HG02571 (cell line): Measurements from ENCODE around the gene METTL26.
"Not testable (repeated sequence)": the region's sequence is repeated elsewhere in the genome, so short reads cannot be mapped to it uniquely, and the experiment has no call there.

Source experiments
- ATAC-seq: cut with Tn5 transposase; IDR thresholded peaks from one replicate; pipeline ENCODE4 v1.9.1; 2021; ENCODE audit warnings: mild to moderate bottlenecking, moderate library complexity; ENCODE audit not compliant: unreplicated experiment

Gene METTL26

DNA sequence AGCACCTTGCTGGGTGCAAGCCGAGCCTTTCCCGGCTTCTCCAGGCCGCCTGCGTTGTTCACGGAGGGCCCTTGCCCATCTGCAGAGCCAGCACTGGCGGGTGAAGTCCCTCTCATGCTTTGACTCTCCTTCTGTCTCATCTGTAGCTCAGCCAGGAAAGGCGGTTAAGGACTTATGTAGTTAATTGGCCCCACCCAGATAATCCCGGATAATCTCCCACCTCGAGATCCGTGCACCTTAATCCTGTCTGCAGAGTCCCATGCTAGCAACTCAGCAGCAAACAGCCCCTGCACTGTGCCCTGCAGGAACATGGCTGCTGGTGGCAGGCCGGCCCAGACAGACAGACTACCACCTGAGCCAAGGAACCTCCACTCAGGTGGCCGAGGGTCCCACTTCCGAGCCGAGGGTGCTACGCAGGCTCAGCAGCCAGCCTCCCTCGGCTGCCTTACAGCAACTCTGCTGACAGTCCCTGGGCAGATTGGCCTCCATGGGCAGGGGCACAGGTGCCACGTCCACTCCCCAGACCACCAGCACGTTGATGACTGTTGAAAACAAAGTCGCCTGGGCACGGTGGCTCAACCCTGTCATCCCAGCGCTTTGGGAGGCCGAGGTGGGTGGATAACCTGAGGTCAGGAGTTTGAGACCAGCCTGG, 29.3 kb downstream of the METTL26 start:
- ATAC-seq, result no peak

DNA sequence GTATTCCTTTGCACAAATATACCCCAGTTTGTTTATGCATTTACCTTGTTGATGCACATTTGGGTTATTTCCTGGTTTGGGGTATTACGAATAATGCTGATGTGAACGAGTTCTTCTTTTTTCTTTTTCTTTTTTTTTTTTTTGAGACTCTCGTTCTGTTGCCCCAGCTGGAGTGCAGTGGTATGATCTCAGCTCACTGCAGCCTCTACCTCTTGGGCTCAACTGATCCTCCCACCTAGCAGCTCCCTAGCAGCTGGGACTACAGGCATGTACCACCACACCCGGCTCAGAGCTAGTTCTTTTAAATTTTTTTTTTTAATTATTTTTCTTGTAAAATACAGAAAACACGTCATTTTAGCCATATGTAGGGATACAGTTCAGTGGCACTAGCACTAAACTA, 32.2 kb downstream of the METTL26 start:
- ATAC-seq, result no peak

DNA sequence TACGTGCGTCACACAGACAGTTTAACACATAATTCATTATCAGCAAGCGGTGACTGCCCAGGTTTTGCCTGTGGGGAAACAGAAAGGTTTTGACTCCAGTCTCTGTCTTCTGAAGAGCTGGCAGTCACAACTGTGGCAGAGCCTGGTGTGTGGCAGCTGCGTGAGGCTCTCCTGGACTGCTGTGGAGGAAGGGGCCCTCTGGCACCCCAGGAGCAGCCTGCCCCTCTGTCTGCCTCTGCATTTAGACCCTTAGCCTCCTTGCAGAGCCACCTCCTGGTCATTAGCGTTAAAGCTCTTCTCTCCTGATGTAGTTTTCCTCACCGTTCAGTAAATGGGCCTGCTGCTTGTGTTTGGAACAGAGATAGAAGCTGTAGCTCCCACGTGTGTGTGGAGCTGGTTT, 35.3 kb downstream of the METTL26 start:
- ATAC-seq, result no peak

DNA sequence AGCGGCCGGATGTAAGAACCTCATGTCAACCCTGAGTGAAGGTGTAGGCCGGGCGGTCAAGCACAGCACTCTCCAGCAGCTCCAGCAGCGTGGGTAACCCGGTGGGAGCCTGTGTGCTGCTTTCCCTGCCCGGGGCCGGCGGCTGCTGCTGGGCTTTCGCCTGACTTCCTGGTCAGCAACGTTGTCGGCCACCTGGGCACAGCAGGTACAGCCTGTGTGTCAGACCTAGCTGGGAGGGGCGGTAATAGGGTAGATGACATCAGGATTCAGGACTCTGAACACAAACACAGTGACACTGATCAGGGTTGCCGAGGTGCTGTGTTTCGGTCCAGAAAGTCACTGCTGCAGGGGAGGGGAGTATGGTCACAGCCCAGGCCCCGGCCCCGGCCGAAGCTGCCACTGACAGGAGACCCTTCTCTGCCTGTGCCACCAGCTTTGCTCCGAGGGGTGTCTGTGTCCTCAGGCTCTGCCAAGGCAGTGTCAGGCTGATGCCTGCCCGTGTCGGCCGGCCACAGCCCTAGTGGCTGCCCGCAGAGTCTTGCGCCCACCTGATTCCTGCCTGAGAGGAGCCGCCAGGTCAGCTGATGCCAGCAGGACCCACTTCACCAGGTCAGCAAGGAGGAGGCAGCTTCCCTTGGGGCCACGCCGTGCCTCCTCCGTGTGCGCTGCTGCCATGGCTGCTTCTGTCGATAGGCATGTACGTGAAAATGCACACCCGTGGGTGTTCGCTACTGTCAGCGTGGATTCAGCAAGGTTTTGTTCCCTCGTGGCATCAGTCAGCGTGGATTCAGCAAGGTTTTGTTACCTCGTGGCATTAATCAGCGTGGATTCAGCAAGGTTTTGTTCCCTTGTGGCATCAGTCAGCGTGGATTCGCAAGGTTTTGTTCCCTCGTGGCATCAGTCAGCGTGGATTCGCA, 37.0 kb downstream of the METTL26 start:
- ATAC-seq, result no peak

DNA sequence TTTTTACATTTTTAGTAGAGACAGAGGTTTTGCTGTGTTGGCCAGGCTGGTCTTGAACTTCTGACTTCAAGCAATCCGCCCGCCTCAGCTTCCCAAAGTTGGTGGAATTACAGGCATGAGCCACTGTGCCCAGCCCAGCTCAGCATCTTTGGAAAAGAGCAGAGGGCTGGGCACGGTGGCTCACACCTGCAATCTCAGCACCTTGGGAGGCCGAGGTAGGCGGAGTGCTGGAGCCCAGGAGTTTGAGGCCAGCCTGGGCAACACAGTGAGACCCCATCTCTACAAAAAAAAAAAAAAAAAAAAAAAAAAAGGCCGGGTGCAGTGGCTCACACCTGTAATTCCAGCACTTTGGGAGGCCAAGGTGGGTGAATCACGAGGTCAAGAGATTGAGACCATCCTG, 38.5 kb downstream of the METTL26 start:
- ATAC-seq, result not testable (repeated sequence)

DNA sequence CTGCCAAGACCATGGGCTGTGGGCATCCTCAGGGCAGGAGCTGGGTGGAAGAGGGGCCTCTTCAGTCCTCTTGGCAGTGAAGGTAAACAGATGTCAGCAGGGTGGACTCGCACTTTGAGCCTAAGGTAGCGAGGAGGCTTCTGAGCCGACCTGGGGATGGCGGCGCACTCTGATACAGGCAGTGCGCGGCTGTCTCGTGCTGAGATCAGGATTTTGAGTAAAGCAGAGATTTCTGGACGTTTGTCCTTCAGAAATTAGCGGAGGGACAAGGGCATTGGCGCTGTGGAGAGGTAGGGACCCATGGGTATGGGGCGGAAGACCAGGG, 39.4 kb downstream of the METTL26 start:
- ATAC-seq, result no peak

DNA sequence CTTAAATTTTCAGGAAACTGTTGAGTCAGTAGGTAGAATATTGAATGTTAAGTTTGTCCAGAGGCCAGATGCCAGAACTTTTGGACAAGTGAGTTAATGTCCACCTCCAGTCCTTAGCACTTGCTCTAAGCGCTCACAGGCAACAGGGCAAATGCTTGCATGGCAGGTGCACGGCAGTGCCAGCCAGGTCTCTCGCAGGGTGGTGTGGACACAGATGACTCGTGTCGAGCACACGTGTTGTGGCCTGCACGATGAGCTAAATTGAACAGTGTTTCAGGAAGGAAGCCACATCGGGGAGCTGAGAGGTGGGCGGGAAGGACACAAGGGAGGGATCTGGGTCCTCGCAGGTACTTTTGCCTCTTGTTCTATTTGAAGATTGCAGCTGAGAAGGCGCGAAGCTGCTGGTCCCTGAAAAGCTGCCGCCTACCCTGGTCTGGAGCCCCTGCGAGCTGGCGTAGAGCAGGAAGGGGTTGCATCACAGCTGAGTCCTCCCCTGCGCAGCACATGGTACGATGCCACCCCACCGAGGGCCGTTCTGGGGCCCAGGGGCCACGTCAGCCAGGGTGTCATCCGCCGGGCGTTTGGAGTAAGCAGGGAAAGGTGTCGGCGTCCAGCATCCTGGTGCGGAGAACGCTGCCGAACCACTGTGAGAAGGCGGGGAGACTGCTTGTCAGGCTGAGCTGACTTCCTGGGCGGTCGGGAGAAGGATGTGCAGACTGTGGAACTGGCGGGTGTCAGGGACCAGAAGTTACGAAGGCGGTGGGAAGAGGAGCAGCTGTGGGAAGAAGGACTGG, 40.0 kb downstream of the METTL26 start:
- ATAC-seq, result no peak

DNA sequence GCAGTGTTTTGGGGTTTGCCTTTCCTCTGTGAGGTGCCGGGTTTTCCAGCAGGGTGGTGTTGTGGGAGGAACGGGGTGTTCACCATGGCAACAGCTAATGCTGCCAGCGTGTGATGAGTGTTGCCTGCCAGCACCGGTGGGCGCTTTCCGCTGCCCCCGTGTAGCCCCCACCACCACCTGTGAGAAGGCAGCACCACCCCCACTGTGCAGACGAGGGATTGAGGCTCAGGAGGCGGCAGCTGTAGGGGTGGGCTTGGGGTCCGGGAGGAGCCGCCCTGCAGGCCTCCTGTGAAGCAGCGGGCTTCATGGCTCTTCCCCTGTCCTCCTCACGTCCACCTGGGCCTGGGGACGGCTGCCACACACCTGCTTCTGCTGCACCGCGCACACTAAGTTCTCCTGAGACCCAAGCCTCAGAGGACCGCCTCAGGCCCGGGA, 41.0 kb downstream of the METTL26 start:
- no peak for ATAC-seq

DNA sequence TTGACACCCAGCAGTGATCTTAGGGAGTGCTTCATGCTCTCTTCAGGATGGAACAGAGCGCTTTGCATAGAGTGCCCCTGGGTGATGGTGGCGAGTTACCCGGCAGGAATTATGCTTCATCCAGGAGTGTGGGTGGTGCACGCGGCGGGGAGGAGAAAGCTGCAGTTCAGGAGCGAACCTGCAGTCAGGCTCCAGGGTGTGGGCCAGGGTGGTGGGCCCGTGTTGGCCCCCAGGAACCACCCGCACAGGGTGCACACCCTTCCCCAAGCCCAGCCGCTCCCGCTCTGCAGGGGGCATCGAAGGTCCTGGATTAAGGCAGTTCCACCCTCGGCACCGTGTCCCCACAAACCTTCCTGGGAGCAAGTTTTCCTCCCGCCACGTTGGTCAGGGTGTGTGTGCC, 42.3 kb downstream of the METTL26 start:
- ATAC-seq, result no peak

DNA sequence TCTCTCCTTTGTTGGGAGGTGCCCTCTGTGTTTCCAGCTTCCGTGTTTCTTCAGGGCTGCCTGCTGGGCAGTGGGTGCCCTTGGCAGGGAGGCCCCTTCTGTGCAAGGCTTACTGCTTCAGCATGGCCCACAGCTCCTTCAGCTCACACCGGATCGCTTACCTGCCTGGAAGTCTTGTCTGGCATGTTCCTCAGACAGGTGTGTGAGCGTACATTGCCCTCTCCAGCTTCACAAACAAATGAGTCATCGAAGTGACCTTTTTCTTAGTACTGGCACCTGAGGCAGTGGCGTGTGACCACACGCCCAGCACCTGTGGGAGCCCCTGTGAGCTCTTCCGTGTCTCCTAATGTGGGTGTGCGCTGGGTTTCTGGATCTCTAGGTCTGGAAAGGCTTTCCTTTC, 42.7 kb downstream of the METTL26 start:
- ATAC-seq, result no peak

DNA sequence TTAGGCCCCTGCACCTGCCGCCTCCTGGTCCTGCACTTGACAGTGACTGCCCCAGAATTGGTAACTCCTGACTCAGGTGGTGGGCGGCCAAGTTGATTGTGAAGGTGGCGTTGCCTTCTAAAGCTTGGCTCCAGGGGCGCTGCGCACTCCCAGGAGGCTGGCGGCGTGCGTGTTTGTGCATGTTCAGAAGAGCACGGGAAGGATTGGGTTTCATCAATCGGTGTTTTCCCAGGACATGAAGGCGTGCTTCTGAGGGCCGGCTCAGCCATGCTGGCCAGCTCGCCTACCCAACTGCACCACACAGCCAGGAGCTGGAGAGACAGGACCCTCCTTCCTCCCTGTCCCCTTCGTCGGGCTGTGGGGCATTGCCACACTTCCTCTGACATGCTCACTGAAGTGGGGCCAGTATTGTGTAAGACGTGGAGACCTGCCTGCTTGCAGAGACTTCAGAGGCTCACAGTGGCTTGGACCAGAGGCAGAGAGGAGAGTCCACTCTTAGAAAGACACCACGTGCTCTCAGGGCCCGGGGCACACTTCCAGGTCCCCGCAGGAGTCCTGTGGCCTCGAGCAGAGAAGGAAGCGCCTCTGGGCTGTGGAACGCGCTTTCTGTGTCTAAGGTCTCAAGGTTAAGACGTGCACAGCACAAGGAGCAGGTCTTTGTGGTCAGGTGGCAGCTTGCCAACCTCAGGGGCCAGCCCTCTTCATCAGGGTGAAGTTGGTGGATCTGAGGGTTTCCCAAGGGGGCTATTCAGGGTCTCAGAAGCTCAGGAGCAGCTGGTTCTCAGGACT, 43.4 kb downstream of the METTL26 start:
- no peak for ATAC-seq

DNA sequence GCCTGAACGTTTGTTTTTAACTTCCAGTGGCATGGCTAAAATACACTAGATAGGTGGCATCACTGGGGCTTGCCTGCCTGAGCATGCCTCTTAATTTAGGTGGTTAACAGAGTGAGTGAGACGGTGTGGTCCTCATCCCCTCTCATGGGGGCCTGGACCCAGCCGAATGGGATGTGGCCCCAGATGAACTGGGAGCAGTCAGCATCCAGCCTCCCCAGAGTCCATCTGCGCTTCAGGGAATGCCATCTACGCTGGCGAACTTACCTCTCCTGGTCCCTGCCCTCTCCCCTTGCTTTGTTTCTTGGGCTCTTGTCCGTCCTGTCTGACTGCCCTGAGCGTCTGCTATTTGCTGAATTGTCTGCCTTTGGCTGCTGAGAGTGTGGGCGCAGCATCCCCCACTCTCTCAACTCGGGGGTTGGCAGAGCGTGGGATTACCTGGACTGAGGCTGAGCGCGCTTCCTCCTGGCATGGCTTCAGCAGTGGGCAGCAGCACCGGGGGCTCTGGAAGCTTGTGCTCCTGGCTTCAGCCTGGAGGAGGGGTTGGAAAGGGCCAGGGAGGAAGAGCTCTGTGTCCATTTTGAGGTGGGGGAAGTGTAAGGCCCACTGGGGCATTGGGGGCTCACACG, 44.1 kb downstream of the METTL26 start:
- no peak for ATAC-seq

DNA sequence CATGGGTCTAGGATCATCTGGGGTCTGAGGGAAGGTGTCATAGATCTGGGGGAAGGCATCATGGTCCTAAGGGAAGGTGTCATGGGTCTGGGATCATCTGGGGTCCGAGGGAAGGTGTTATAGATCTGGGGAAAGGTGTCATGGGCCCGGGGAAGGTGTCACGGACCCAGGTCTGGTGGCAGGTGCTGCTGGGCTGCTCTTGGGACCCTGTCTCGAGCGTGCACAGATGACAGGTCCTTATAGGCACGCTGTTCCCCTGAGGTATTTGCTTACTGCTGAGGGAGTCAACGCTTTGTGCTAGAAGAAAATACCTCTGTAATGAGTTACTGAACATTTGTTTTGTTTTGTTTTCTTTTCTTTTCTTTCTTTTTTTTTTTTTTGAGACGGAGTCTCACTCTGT, 44.9 kb downstream of the METTL26 start:
- no peak for ATAC-seq

DNA sequence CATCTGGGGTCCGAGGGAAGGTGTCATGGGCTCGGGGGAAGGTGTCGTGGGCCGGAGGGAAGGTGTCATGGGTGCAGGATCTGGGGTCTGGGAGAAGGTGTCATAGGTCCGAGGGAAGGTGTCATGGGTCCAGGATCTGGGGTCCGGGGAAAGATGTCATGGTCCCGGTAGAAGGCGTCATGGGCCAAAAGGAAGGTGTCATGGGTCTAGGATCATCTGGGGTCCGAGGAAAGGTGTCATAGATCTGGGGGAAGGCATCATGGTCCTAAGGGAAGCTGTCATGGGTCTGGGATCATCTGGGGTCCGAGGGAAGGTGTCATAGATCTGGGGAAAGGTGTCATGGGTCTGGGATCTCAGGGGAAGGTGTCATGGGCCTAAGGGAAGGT, 45.3 kb downstream of the METTL26 start:
- no peak for ATAC-seq

DNA sequence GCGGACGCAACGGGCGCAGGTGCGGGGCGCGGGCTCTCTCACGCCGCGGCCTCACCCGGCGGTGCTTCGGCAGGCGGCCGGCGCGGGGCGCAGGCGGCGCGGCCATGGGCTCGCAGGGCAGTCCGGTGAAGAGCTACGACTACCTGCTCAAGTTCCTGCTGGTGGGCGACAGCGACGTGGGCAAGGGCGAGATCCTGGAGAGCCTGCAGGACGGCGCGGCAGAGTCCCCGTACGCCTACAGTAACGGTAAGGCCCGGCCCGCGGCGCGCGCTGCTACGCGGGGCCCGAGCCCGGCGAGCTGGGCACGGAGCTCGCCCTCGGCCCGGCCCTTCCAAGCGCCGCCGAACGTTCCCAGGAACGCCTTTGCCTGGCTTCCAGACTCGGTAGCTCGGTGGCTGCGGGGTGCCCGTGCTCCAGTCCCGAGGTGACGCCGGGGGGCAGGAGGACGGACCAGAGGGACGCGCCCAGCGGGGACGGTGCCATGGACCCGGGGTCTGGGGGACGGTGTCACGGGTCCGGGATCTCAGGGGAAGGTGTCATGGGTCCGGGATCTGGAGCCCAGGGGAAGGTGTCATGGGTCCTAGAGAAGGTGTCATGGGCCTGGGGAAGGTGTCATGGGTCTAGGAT, 45.8 kb downstream of the METTL26 start:
- ATAC-seq, result no peak

DNA sequence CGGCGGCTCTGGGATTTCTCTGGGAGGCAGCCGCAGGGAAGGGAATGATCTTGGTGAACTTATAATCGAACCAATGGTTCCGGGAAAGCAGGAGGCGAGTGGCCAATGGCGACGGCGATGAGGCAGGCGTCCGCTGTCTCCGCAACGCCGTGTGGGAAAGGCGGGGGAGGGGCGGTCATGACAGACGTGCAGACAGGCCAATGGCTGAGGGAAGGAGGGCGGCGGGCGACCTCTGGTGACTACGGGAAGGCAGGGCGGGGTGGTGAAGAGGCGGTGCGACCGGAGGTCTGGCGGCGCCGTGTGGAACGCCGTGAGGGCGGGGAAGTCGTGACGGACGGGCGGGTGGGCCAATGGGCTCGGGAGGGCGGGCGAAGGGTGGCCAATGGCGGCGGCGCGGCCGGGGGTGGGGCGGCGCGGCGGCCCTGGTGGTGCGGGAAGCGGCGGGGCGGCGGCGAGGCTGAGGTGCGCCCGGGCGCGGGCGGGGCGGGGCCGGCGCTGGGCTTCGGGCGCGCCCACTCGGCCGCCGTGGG, 46.4 kb downstream of the METTL26 start, which contains the start of gene RAB40C:
Gene RAB40C (plus strand): TSS at position 409 of the 530 bp plus-strand sequence. CDS start 226 bp downstream, outside the sequence.
- peak; percentile 69 for ATAC-seq

DNA sequence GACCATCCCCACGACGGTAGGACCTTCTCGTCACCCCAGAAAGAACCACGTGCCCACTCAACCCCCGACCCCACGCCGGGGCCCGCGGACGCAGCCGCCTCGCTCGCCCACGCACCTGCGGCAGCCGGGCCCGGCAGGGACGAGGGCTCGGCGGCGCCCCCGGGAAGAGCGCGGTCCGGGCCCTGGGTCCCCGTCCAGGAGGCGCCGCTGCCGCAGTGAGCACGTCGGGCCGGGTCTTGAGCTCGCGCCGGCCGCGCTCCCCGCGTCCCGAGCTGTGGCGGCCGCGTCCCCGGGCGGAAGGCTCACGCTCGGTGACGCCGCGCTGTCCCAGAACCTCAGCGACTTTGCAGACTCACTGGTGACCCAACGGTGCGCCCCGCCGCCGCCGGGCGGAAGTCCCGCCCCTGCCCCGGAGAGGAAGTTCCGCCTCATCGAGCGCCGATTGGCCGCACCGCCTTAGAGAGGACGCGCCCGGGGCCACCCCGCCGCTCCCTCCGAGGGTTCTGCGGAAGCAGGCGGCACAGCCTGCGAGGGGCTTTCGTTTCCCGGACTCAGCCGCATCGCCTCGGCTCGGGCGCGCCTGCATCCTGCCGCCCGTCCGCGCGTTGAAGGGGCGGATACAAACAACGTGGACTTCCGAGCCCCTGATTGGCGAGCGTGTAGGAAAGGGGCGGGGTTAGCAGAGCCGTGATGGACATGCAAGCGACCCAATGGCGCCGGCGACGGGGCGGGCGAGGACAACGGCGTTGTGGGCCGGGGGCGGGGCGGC, 47.0 kb downstream of the METTL26 start:
- ATAC-seq, result peak; percentile 78

DNA sequence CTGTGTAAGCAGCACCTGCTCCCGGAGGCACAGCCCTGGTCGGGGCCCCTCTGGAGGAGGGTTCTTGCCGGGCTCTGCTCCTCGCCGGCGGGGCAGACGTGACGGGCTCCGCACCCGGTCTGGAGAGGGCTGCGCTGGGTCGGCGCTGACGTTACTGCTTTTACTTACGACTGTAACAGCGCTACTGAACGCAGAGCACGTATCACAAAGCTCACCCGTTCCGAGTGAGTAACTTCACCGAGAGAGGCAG, 47.5 kb downstream of the METTL26 start:
- ATAC-seq, result peak; percentile 1
